Measurements from ENCODE around the gene C1QTNF8.

C1QTNF8 gene

GRCh38 chr16:1096169-1097082 lies at the start of gene C1QTNF8:
TSS of gene C1QTNF8 (minus strand) at chr16:1096244. CDS start at chr16:1094922, 1,322 bp downstream.
- DNase-seq = no peak

- DNase-seq = no peak
These were observed 49.5 kb upstream of the C1QTNF8 start for GRCh38 chr16:1145383-1146100.

- no peak for DNase-seq
These were observed 48.7 kb upstream of the C1QTNF8 start for GRCh38 chr16:1144476-1145382.

- DNase-seq = no peak
These were observed 47.9 kb upstream of the C1QTNF8 start for GRCh38 chr16:1143761-1144450.

GRCh38 chr16:1142911-1143310 lies 46.9 kb upstream of the C1QTNF8 start:
- no peak for DNase-seq

- DNase-seq = no peak
These were observed 45.7 kb upstream of the C1QTNF8 start for GRCh38 chr16:1141716-1142115.

GRCh38 chr16:1141191-1141590 lies 45.1 kb upstream of the C1QTNF8 start:
- DNase-seq = no peak

GRCh38 chr16:1140582-1141162 lies 44.6 kb upstream of the C1QTNF8 start:
- DNase-seq = no peak

GRCh38 chr16:1137604-1138003 lies 41.6 kb upstream of the C1QTNF8 start:
- no peak for DNase-seq

- no peak for DNase-seq
These were observed 39.4 kb upstream of the C1QTNF8 start for GRCh38 chr16:1135459-1135825.

- no peak for DNase-seq
These were observed 38.9 kb upstream of the C1QTNF8 start for GRCh38 chr16:1134776-1135458.

GRCh38 chr16:1133810-1134520 lies 37.9 kb upstream of the C1QTNF8 start:
- no peak for DNase-seq

- DNase-seq = no peak
These were observed 37.2 kb upstream of the C1QTNF8 start for GRCh38 chr16:1133271-1133670.

GRCh38 chr16:1132431-1132830 lies 36.4 kb upstream of the C1QTNF8 start:
- DNase-seq = no peak

GRCh38 chr16:1131378-1131994 lies 35.4 kb upstream of the C1QTNF8 start:
- no peak for DNase-seq

- no peak for DNase-seq
These were observed 34.3 kb upstream of the C1QTNF8 start for GRCh38 chr16:1130382-1130781.

GRCh38 chr16:1129106-1129960 lies 33.3 kb upstream of the C1QTNF8 start:
- DNase-seq = no peak

- no peak for DNase-seq
These were observed 32.1 kb upstream of the C1QTNF8 start for GRCh38 chr16:1127971-1128715.

- no peak for DNase-seq
These were observed 31.1 kb upstream of the C1QTNF8 start for GRCh38 chr16:1127101-1127500.

All from NCI-H510A treated with DMSO at 0.1 percent for 48 hours (cell line).